NT2/D1 (cell line): Measurements from ENCODE around the gene PDE9A.

ENCODE experiments used
- DNase-seq: peaks from one replicate; pipeline ENCODE4 v3.0.0-alpha.2; 2011; ENCODE audit warnings: low read depth, low spot score
- H3K27me3 ChIP-seq: 2 replicates; pipeline ENCODE4 v1.6.0; 2011; ENCODE audit warnings: mild to moderate bottlenecking; ENCODE audit not compliant: insufficient read length, insufficient read depth
- H3K36me3 ChIP-seq: 2 replicates; pipeline ENCODE4 v1.6.1; 2011; ENCODE audit warnings: mild to moderate bottlenecking, low read length, mixed read lengths; ENCODE audit not compliant: insufficient read depth, insufficient read length
- H3K4me1 ChIP-seq: 2 replicates; pipeline ENCODE4 v1.5.1; 2011; ENCODE audit not compliant: insufficient read depth, insufficient read length
- H3K4me3 ChIP-seq: 2 replicates; pipeline ENCODE4 v1.5.1; 2011; ENCODE audit warnings: low read depth; ENCODE audit not compliant: insufficient read length
- H3K9ac ChIP-seq: 2 replicates; pipeline ENCODE4 v1.6.0; 2011; ENCODE audit warnings: low read depth; ENCODE audit not compliant: insufficient read length
- H3K9me3 ChIP-seq: 2 replicates; pipeline ENCODE4 v1.5.1; 2011; ENCODE audit warnings: mild to moderate bottlenecking, low read length; ENCODE audit not compliant: insufficient read depth
- SUZ12 ChIP-seq: IDR thresholded peaks from 2 replicates; pipeline ENCODE4 v1.6.1; 2011; ENCODE audit not compliant: insufficient read length, insufficient read depth; ENCODE audit errors: extremely low read depth
- YY1 ChIP-seq: IDR thresholded peaks from 2 replicates; pipeline ENCODE4 v1.6.1; 2011; ENCODE audit not compliant: insufficient read length, insufficient read depth
- ZNF274 ChIP-seq: IDR thresholded peaks from 2 replicates; pipeline ENCODE4 v1.6.1; 2011; ENCODE audit warnings: mild to moderate bottlenecking, low read depth, low read length

Gene PDE9A

DNA sequence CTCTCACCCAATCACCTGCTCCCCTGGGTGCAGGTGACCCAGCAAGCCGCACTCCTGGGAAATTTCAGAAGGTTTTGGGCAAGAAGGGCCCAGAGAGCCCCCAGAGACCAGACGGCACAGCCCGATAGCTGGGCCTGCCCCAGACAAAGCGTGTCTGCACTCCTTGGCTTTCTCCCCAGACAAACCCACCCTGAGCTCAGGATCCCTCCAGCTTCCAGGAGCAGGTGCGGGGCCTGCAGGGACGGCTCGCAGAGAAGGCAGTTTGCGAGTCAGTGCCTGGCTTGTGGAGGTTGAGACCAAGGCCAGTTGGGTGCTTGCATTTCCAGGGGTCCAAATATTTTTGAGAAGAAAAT lies 6.7 kb downstream of the PDE9A start:
- no peak for DNase-seq
- peaks cover 65% of the 10 kb centered on the region for H3K4me1 ChIP-seq
- H3K27me3 ChIP-seq, result no peaks in the 10 kb centered on the region
- no peak for TF ChIP-seq SUZ12
- TF ChIP-seq ZNF274, result no peak
- TF ChIP-seq YY1, result no peak
- H3K9ac ChIP-seq, result no peak overlapping the region
- H3K4me3 ChIP-seq, result no peak overlapping the region
- H3K9me3 ChIP-seq, result no peaks in the 10 kb centered on the region
- H3K36me3 ChIP-seq, result peaks cover 70% of the 10 kb centered on the region

DNA sequence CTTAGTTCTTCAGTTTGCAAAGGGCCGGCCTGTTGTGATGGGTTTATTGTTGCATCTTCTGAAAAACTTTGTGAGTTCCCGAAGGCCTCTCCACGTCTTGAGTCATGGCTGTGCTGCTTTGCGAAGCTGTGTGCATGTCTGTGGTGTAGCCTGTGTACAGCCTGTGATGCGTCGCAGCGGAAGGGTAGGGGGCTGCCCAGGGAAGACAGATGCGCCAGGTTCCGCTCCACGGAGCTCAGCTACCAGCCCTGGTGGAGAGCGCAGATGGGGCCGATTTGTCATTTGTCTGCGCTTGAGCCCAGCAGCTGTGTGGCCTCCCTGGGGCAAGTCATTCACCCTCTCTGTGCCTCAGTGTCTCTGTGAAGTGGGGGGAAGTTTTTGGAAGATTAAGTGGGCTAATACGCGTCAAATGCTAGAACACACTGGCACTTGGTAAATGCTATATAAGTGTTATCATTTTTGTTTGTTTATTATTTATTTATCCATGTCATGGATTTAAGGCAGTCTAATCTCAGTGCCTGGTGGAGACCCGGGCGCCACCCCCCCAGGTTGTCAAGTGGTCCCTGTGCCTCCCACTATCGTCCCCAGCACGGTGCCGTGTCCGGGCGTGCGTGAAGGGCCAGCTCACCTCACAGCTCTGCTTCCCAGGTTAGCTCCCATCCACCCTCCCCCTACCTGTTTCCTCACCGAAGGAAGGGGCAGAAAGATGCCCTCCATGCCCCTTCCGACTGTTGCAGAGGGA lies 8.4 kb downstream of the PDE9A start:
- H3K4me1 ChIP-seq, result peaks cover 65% of the 10 kb centered on the region
- no peak for TF ChIP-seq ZNF274

DNA sequence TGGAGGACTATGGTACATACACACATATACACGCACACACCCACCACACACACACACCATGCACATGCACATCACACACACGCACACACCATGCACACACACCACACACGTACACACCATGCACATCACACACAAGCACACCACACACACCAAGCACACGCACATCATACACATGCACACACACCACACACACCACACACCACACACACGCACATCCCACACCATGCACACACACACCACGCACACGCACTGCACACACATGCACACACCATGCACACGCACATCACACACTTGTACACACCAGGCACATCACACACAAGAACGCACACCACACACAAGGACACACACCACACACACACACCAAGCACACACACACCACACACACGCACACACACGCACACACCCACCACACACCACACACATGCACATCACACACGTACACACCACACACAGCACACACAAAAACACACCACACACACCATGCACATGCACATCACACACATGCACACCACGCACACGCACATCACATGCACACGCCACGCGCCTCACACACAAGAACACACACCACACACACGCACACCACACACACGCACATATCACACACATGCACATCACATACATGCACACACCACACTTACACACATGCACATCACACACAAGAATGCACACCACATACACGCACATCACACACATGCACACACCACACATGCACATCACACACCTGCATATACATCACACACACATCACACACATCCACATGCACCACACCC lies 9.2 kb downstream of the PDE9A start:
- Histone ChIP-seq H3K4me3 (no peak overlapping the region), H3K4me1 (peaks cover 66% of the 10 kb centered on the region), H3K36me3 (peaks cover 54% of the 10 kb centered on the region), H3K9ac (no peak overlapping the region), H3K9me3 (peaks cover 7% of the 10 kb centered on the region; the same call in 1 of the 2 replicates), H3K27me3 (no peaks in the 10 kb centered on the region)
- no peak for TF ChIP-seq ZNF274
- TF ChIP-seq YY1, result no peak
- no peak for TF ChIP-seq SUZ12
- no peak for DNase-seq

More for the DNA sequence above, 8.4 kb downstream of the PDE9A start:
- no peak for DNase-seq
- Histone ChIP-seq H3K36me3 (peaks cover 62% of the 10 kb centered on the region), H3K9ac (no peak overlapping the region), H3K27me3 (no peaks in the 10 kb centered on the region), H3K4me3 (no peak overlapping the region), H3K9me3 (peaks cover 7% of the 10 kb centered on the region; the same call in 1 of the 2 replicates)

DNA sequence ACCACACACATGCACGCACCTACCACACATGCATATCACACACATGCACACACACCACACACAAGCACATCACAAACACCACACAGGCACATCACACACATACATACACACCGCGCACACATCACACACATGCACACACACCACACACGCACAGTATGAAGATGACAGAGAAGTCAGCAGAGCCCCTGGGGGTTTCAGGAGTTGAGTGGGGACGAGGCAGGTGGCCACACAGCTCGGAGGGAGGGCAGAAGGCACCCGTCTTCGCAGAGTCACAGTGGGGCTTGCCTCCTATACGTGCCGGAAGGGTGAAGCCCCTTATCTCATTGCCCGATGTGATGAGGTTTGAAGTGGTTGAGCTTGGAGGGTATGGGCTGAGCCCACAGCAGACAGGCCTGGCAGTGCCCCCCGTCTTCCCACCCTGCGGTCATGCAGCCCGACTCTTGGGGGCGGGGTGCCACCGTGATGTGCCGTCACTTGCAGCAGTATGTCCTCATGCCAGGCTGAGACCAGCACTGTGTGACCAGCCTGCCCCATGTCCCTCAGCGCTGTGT lies 9.9 kb downstream of the PDE9A start:
- no peaks in the 10 kb centered on the region for H3K27me3 ChIP-seq
- peaks cover 65% of the 10 kb centered on the region for H3K4me1 ChIP-seq
- H3K9ac ChIP-seq, result no peak overlapping the region
- peaks cover 7% of the 10 kb centered on the region; the same call in 1 of the 2 replicates for H3K9me3 ChIP-seq
- no peak for TF ChIP-seq SUZ12
- TF ChIP-seq YY1, result no peak
- TF ChIP-seq ZNF274, result no peak
- no peak for DNase-seq
- no peak overlapping the region for H3K4me3 ChIP-seq
- peaks cover 48% of the 10 kb centered on the region for H3K36me3 ChIP-seq

DNA sequence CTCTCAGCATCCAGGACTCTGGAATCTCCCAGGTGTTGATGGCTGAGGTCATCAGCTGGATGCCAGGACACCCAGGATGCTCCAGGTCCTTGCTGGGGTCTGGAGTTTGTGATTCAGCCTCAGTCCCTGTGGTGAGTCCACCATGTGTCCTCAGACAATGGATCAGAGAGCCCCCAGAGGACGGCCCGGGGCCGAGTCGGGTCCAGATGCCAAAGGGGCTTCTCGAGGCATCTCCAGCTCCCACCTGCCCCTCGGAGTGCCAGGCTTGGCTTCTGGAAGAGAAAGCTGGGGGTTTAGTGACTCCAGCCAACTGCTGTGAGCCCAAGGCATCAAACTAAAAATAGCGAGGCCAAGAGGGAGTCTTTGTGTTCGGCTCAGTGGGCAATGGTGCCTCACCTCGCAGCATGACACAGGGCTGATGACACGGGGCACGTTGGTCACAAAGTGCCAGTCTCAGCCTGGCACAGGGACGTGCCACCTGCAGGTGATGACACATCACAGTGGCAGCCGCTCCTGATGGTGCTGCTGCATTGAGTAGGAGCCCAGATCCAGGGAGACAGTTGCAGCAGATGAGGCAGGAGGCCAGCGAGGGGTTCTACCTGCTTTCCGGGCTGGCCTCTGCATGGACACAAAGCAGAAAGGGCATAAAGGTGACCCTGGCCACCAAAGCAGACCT lies 10.6 kb downstream of the PDE9A start:
- no peak for DNase-seq
- Histone ChIP-seq H3K9me3 (peaks cover 7% of the 10 kb centered on the region; the same call in 1 of the 2 replicates), H3K27me3 (no peaks in the 10 kb centered on the region), H3K4me3 (no peak overlapping the region), H3K36me3 (peaks cover 41% of the 10 kb centered on the region), H3K4me1 (peaks cover 67% of the 10 kb centered on the region), H3K9ac (no peak overlapping the region)
- TF ChIP-seq YY1 (no peak), ZNF274 (no peak), SUZ12 (no peak)

DNA sequence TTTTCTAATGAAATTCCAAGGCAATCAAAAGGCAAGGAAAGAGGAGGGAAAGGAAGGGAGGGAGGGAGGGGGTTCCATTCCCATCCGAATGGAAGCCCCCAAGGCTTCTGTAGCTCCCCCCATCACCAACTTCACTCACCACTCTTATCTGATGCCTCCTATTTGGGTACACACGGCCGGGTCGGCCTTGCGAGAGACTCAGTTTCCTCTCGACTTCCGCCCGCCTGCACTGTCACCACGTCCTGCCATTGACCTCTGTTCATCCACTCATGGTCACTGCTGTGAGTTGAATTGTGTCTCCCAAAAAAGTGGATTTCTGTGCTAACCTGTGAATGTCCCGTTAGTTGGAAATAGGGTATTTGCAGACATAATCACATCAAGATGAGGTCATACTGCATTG lies 11.2 kb downstream of the PDE9A start:
- Histone ChIP-seq H3K9ac (no peak overlapping the region), H3K9me3 (peaks cover 7% of the 10 kb centered on the region; the same call in 1 of the 2 replicates), H3K4me3 (no peak overlapping the region), H3K4me1 (peaks cover 67% of the 10 kb centered on the region), H3K27me3 (no peaks in the 10 kb centered on the region), H3K36me3 (peaks cover 38% of the 10 kb centered on the region)
- TF ChIP-seq ZNF274, result no peak
- no peak for TF ChIP-seq SUZ12
- no peak for TF ChIP-seq YY1
- DNase-seq, result no peak
